Cardiac muscle cell (in vitro differentiated cells and primary cell): Measurements from ENCODE around the gene GIPC3. TPM values are rescaled to one million over a fixed set of nuclear protein-coding genes. Genes with fewer than 3 reads are reported as not detected.

Source experiments
- DNase-seq, 2 donors: peaks; one replicate each; pipeline versions ENCODE4 v3.0.0 to v3.0.0-alpha.2; 2010 to 2017; ENCODE audit warnings: low read depth in 1 of 2, low spot score in 1 of 2
- H3K27ac ChIP-seq: fragments of 200-600 bp; sonication (generic); 2 replicates; pipeline ENCODE4 v1.5.1; 2016
- H3K27me3 ChIP-seq: fragments of 200-600 bp; sonication (generic); 2 replicates; pipeline ENCODE4 v1.6.0; 2016; ENCODE audit warnings: control low read depth
- H3K36me3 ChIP-seq: fragments of 200-600 bp; sonication (generic); 2 replicates; pipeline ENCODE4 v1.5.1; 2016; ENCODE audit warnings: control low read depth
- H3K4me1 ChIP-seq: fragments of 200-600 bp; sonication (generic); 2 replicates; pipeline ENCODE4 v1.8.1; 2017; ENCODE audit warnings: low read depth, mild to moderate bottlenecking, mixed run types
- H3K4me3 ChIP-seq: fragments of 200-600 bp; sonication (generic); 2 replicates; pipeline ENCODE4 v1.5.1; 2016; ENCODE audit warnings: mild to moderate bottlenecking
- H3K9me3 ChIP-seq: fragments of 200-600 bp; sonication (generic); 2 replicates; pipeline ENCODE4 v1.5.1; 2017; ENCODE audit warnings: low read depth, mild to moderate bottlenecking, control low read depth
- CTCF ChIP-seq: IDR thresholded peaks from 2 replicates; pipeline ENCODE4 v1.5.1; 2012; ENCODE audit warnings: low read depth, mild to moderate bottlenecking, low read length
- polyA plus RNA-seq: library from polyadenylated mRNA; unstranded; fragments of >200 nt; fragmentation: Nextera tagmentation; extraction: Ambion mirVana; gene quantifications from 2 replicates; pipeline ENCODE4 v1.2.1, GENCODE V29; 2016
- total RNA-seq: library from RNA; depleted of rRNA; stranded (reverse); fragments of >200 nt; gene quantifications from 2 replicates; pipeline ENCODE4 v1.2.3, GENCODE V29; 2016

Gene GIPC3
- total and polyA plus RNA-seq, 2 experiments from 2014 or later = 0.13 to 0.54 TPM

GRCh38 chr19:3641515-3642269 is 56.4 kb downstream of the GIPC3 start:
- H3K27me3 ChIP-seq = no peaks in the 10 kb centered on the region
- TF ChIP-seq CTCF = no peak
- no peak overlapping the region for H3K27ac ChIP-seq
- no peaks in the 10 kb centered on the region for H3K9me3 ChIP-seq
- peaks cover 6% of the 10 kb centered on the region for H3K36me3 ChIP-seq
- DNase-seq = no peak
- no peak overlapping the region for H3K4me3 ChIP-seq
- no peaks in the 10 kb centered on the region for H3K4me1 ChIP-seq

GRCh38 chr19:3642296-3642695 is 57.0 kb downstream of the GIPC3 start:
- H3K4me1 ChIP-seq = no peaks in the 10 kb centered on the region
- H3K9me3 ChIP-seq = no peaks in the 10 kb centered on the region
- no peak for TF ChIP-seq CTCF
- no peaks in the 10 kb centered on the region for H3K27me3 ChIP-seq
- peaks cover 4% of the 10 kb centered on the region for H3K36me3 ChIP-seq
- no peak for DNase-seq
- H3K4me3 ChIP-seq = no peak overlapping the region
- no peak overlapping the region for H3K27ac ChIP-seq

Other genes with a start within 250 kb of the GIPC3 start
- gene NFIC, start 218.9 kb upstream of the GIPC3 start, total RNA-seq = 29.4 and 46.1 TPM in 2 replicates
- gene NFIC, start 218.9 kb upstream of the GIPC3 start, polyA plus RNA-seq = 32.7 and 42.2 TPM in 2 replicates
- 0.63 TPM in 1 of 2 replicates, not detected in the other for gene SMIM24, start 105.0 kb upstream of the GIPC3 start, total RNA-seq
- 0.22 and 0.75 TPM in 2 replicates for gene SMIM24, start 105.0 kb upstream of the GIPC3 start, polyA plus RNA-seq
- not detected in 2 replicates for gene SMIM44, start 102.0 kb upstream of the GIPC3 start, total RNA-seq
- not detected in 2 replicates for gene SMIM44, start 102.0 kb upstream of the GIPC3 start, polyA plus RNA-seq
- gene DOHH, start 84.8 kb upstream of the GIPC3 start, total RNA-seq = 16.2 and 19.4 TPM in 2 replicates
- 15.1 and 21.0 TPM in 2 replicates for gene DOHH, start 84.8 kb upstream of the GIPC3 start, polyA plus RNA-seq
- 45.5 and 68.5 TPM in 2 replicates for gene FZR1, start 79.2 kb upstream of the GIPC3 start, total RNA-seq
- gene FZR1, start 79.2 kb upstream of the GIPC3 start, polyA plus RNA-seq = 48.6 and 70.7 TPM in 2 replicates
- 1.9 and 5.4 TPM in 2 replicates for gene TEKTIP1, start 46.3 kb upstream of the GIPC3 start, total RNA-seq
- 4.0 and 5.9 TPM in 2 replicates for gene TEKTIP1, start 46.3 kb upstream of the GIPC3 start, polyA plus RNA-seq
- gene MFSD12, start 27.9 kb upstream of the GIPC3 start, total RNA-seq = 89.0 and 110 TPM in 2 replicates
- gene MFSD12, start 27.9 kb upstream of the GIPC3 start, polyA plus RNA-seq = 51.5 and 71.8 TPM in 2 replicates
- gene HMG20B, start 12.5 kb upstream of the GIPC3 start, total RNA-seq = 202 and 253 TPM in 2 replicates
- 154 and 177 TPM in 2 replicates for gene HMG20B, start 12.5 kb upstream of the GIPC3 start, polyA plus RNA-seq
- gene TBXA2R, start 21.4 kb downstream of the GIPC3 start, total RNA-seq = 0.15 and 0.18 TPM in 2 replicates
- gene TBXA2R, start 21.4 kb downstream of the GIPC3 start, polyA plus RNA-seq = 0.40 and 1.0 TPM in 2 replicates
- 31.0 and 49.0 TPM in 2 replicates for gene CACTIN, start 41.3 kb downstream of the GIPC3 start, total RNA-seq
- 19.4 and 20.1 TPM in 2 replicates for gene CACTIN, start 41.3 kb downstream of the GIPC3 start, polyA plus RNA-seq
- gene PIP5K1C, start 115.0 kb downstream of the GIPC3 start, total RNA-seq = 24.1 and 28.4 TPM in 2 replicates
- gene PIP5K1C, start 115.0 kb downstream of the GIPC3 start, polyA plus RNA-seq = 21.0 and 21.8 TPM in 2 replicates
- gene TJP3, start 122.9 kb downstream of the GIPC3 start, total RNA-seq = 2.8 and 5.2 TPM in 2 replicates
- 3.0 and 5.0 TPM in 2 replicates for gene TJP3, start 122.9 kb downstream of the GIPC3 start, polyA plus RNA-seq
- gene APBA3, start 176.2 kb downstream of the GIPC3 start, total RNA-seq = 39.9 and 49.4 TPM in 2 replicates
- 29.4 and 34.3 TPM in 2 replicates for gene APBA3, start 176.2 kb downstream of the GIPC3 start, polyA plus RNA-seq
- 37.9 and 57.8 TPM in 2 replicates for gene MRPL54, start 177.2 kb downstream of the GIPC3 start, total RNA-seq
- gene MRPL54, start 177.2 kb downstream of the GIPC3 start, polyA plus RNA-seq = 81.5 and 91.2 TPM in 2 replicates
- not detected in 2 replicates for gene RAX2, start 186.8 kb downstream of the GIPC3 start, total RNA-seq
- not detected in 2 replicates for gene RAX2, start 186.8 kb downstream of the GIPC3 start, polyA plus RNA-seq
- 4.9 and 6.9 TPM in 2 replicates for gene MATK, start 200.9 kb downstream of the GIPC3 start, total RNA-seq
- 4.8 and 7.4 TPM in 2 replicates for gene MATK, start 200.9 kb downstream of the GIPC3 start, polyA plus RNA-seq